Measurements from ENCODE around the gene BPIFA3. TPM values are rescaled to one million over a fixed set of nuclear protein-coding genes. Genes with fewer than 3 reads are reported as not detected.

BPIFA3 gene
- total RNA-seq, result not detected

GRCh38 chr20:33217052-33217451 lies at the start of gene BPIFA3:
BPIFA3 (plus strand) TSS chr20:33217352; CDS start chr20:33217537, 185 bp downstream.
- no peaks in the 10 kb centered on the region for H3K4me1 ChIP-seq
- no peaks in the 10 kb centered on the region for H3K9me3 ChIP-seq
- no peaks in the 10 kb centered on the region for H3K36me3 ChIP-seq
- H3K4me3 ChIP-seq (replicated peaks in 1 of 3), result no peak within 1 kb of the TSS
- no peak for TF ChIP-seq POLR2A (IDR thresholded peaks at IDR 0.05)
- TF ChIP-seq CTCF (IDR thresholded peaks at IDR 0.05), result no peak
- 85 to 97% methylated on average over 2 of the region's 2 CpGs for whole genome bisulfite sequencing, 2 donors
- intact Hi-C loops (cut with DNase I), result no loop called here
- H3K27me3 ChIP-seq, result no peaks in the 10 kb centered on the region
- no peak within 1 kb of the TSS for H3K27ac ChIP-seq
- no peak for DNase-seq

- Histone ChIP-seq H3K9me3 (no peaks in the 10 kb centered on the region), H3K36me3 (no peaks in the 10 kb centered on the region), H3K4me3 (replicated peaks in 1 of 3) (no peak within 1 kb of the TSS), H3K4me1 (peaks cover 0 to 2% of the 10 kb centered on the region in 2 donors), H3K27me3 (no peaks in the 10 kb centered on the region), H3K27ac (no peak within 1 kb of the TSS)
- WGBS, 2 donors, result 86 to 87% methylated on average over 8 of the region's 8 CpGs
- intact Hi-C loops (cut with DNase I), result no loop called here
- TF ChIP-seq POLR2A (IDR thresholded peaks at IDR 0.05) (no peak), CTCF (IDR thresholded peaks at IDR 0.05) (no peak)
- DNase-seq, result no peak
Observed at GRCh38 chr20:33167859-33168258, 49.3 kb upstream of the BPIFA3 start, which contains the start of gene BPIFA2. BPIFA2 (plus strand) TSS chr20:33168159; CDS start chr20:33169146, 987 bp downstream.

GRCh38 chr20:33169176-33169794 lies 47.9 kb upstream of the BPIFA3 start:
- TF ChIP-seq POLR2A (IDR thresholded peaks at IDR 0.05) (no peak), CTCF (IDR thresholded peaks at IDR 0.05) (peak in 1 of 6 experiments; percentile 19)
- no peak overlapping the region for H3K27ac ChIP-seq
- no peaks in the 10 kb centered on the region for H3K9me3 ChIP-seq
- WGBS, 2 donors, result 54 to 58% methylated on average over 8 of the region's 8 CpGs
- H3K36me3 ChIP-seq, result no peaks in the 10 kb centered on the region
- no peak for DNase-seq
- no peak overlapping the region for H3K4me3 ChIP-seq (replicated peaks in 1 of 3)
- peaks cover 0 to 5% of the 10 kb centered on the region in 2 donors for H3K4me1 ChIP-seq
- no peaks in the 10 kb centered on the region for H3K27me3 ChIP-seq
- intact Hi-C loops (cut with DNase I), result no loop called here

GRCh38 chr20:33172781-33173180 lies 44.4 kb upstream of the BPIFA3 start:
- Histone ChIP-seq H3K4me3 (replicated peaks in 1 of 3) (no peak overlapping the region), H3K27ac (peak overlapping the region; percentile 27 to 83 (median 69)), H3K9me3 (no peaks in the 10 kb centered on the region), H3K27me3 (no peaks in the 10 kb centered on the region), H3K4me1 (peaks cover 4 to 10% of the 10 kb centered on the region in 2 donors), H3K36me3 (no peaks in the 10 kb centered on the region)
- TF ChIP-seq CTCF (IDR thresholded peaks at IDR 0.05), result no peak
- TF ChIP-seq POLR2A (IDR thresholded peaks at IDR 0.05), result no peak
- DNase-seq, result peak; percentile 88 to 89
- intact Hi-C loops (cut with DNase I), result no loop called here
- whole genome bisulfite sequencing, 2 donors, result 24 to 25% methylated on average over 7 of the region's 7 CpGs

- WGBS, 2 donors, result 97 to 98% methylated on average over 3 of the region's 3 CpGs
- H3K4me3 ChIP-seq (replicated peaks in 1 of 3), result no peak overlapping the region
- no peak overlapping the region for H3K27ac ChIP-seq
- TF ChIP-seq CTCF (IDR thresholded peaks at IDR 0.05) (no peak), POLR2A (IDR thresholded peaks at IDR 0.05) (no peak)
- no peaks in the 10 kb centered on the region for H3K27me3 ChIP-seq
- H3K4me1 ChIP-seq, result peaks cover 17 to 26% of the 10 kb centered on the region in 2 donors
- DNase-seq, result no peak
- intact Hi-C loops (cut with DNase I), result no loop called here
- no peaks in the 10 kb centered on the region for H3K36me3 ChIP-seq
- no peaks in the 10 kb centered on the region for H3K9me3 ChIP-seq
Observed at GRCh38 chr20:33175123-33175522, 42.0 kb upstream of the BPIFA3 start.

Measured in thyroid gland (tissue), 4 donors.